ENCODE measurements around the gene RSPH6A. TPM values are rescaled to one million over a fixed set of nuclear protein-coding genes. Genes with fewer than 3 reads are reported as not detected.
"Not testable (repeated sequence)": the region's sequence is repeated elsewhere in the genome, so short reads cannot be mapped to it uniquely, and the experiment has no call there.

RSPH6A gene
- polyA plus RNA-seq, 2 donors = 0.16 TPM; not detected in 1

DNA sequence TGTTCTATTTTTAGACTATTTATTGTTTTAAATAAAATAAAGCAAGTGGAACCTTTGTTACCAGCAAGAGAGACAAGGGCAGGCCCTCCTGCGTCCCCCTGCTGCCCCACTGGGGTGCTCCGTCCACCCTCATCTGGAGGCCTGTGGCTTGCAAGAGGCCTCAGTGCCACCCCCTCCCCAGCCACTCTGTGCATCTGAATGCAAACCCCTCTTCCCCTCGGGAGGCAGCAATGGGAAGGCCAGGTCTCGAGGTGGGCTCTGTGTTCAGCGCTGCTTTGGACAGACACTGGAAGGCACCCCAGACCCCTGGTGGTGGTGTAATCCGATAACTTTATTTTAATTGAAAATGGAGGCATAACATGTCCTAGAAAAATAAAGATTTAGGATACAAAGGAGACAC lies 50.6 kb downstream of the RSPH6A start:
- H3K27ac ChIP-seq (ENCODE audit: low read depth in 2 of 2, low read length in 1 of 2) = no peak overlapping the region
- H3K4me3 ChIP-seq (ENCODE audit: low read depth in 1 of 2, low read length in 2 of 2) = no peak overlapping the region
- 65 to 75% methylated on average over 6 of the region's 6 CpGs for WGBS, 2 donors
- H3K36me3 ChIP-seq (ENCODE audit: control insufficient read depth in 2 of 2, insufficient read depth in 2 of 2, low read length in 1 of 2) = peaks cover 0 to 8% of the 10 kb centered on the region in 2 donors
- H3K4me1 ChIP-seq (ENCODE audit: control insufficient read depth in 2 of 2, insufficient read depth in 2 of 2, low read length in 1 of 2) = peaks cover 2 to 10% of the 10 kb centered on the region in 2 donors
- no peaks in the 10 kb centered on the region for H3K27me3 ChIP-seq (ENCODE audit: control insufficient read depth in 1 of 2, insufficient read depth in 2 of 2, low read length in 2 of 2)
- no peaks in the 10 kb centered on the region for H3K9me3 ChIP-seq (ENCODE audit: control insufficient read depth in 2 of 2, insufficient read depth in 1 of 2, low read depth in 1 of 2, low read length in 1 of 2)

DNA sequence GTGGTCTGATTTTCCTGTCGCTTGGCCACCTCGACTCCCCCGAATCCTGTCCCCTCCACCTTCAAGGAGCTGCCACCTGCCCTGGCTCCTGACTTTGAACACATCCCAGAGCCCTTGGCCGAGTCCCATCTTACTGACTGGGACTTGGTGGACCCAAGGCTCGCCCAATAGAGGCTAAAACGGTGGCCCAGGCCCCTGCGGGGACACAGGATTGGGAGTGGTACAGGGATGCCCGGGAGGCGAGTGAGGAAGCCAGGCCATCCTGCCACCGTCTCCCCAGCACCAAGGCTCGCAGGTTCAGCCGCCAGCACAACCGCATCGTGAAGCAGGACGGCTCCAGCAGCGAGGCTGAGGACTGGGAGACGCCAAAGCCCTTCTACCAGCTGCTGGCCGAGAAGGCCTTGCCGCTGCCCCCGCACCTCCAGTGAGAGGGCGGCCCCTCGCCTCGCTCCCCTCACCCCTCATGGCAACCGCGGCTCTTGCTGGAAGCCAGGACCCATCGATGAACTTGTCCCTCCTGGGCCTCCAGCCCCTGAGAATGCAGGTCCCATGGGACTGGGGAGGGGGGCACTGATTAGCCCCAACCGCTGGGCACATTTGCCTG lies 51.3 kb downstream of the RSPH6A start:
- H3K36me3 ChIP-seq (ENCODE audit: control insufficient read depth in 2 of 2, insufficient read depth in 2 of 2, low read length in 1 of 2) = peaks cover 0 to 8% of the 10 kb centered on the region in 2 donors
- H3K4me3 ChIP-seq (ENCODE audit: low read depth in 1 of 2, low read length in 2 of 2) = no peak overlapping the region
- 53 to 54% methylated on average over 27 of the region's 27 CpGs for WGBS, 2 donors
- no peaks in the 10 kb centered on the region for H3K9me3 ChIP-seq (ENCODE audit: control insufficient read depth in 2 of 2, insufficient read depth in 1 of 2, low read depth in 1 of 2, low read length in 1 of 2)
- H3K27me3 ChIP-seq (ENCODE audit: control insufficient read depth in 1 of 2, insufficient read depth in 2 of 2, low read length in 2 of 2) = no peaks in the 10 kb centered on the region
- peaks cover 2 to 10% of the 10 kb centered on the region in 2 donors for H3K4me1 ChIP-seq (ENCODE audit: control insufficient read depth in 2 of 2, insufficient read depth in 2 of 2, low read length in 1 of 2)
- H3K27ac ChIP-seq (ENCODE audit: low read depth in 2 of 2, low read length in 1 of 2) = peak overlapping the region in 1 of 2 donors; percentile 61

DNA sequence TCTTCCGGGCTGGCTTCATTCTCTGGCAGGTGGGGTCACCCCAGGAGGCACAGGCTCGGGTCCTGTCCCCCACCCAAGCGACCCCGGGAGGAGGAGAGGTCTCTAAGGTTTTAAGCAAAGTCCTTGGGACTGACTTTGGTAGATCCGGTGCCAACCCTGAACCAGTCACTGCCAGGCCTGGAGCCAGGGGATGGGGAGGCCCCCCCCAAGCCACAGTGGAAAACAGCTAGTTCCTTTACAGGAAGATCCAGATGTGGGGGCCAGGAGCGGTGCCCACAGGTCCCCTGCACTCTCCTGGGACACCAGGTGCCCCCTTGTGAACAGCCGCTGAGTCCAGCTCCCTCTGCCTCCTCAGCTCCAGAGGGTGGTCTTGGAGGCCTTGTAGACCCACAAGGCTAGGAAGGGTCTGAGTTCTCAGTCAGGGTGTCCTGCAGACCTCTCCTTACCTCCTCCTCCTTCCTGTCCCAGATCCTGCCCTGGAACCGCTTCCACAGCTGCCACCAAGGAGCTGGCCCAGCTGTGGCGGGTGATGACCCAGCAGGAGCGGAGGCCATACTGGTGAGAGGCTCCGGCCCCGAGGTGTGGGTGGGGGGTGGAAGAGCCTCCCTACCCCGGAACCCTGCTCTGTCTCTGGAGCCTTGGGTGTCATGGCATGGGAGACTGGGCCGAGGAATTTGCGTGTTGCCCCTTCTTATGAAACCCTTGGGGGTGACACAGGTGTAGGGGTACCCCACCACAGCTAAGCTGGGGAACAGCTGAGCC lies 52.1 kb downstream of the RSPH6A start:
- peaks cover 0 to 8% of the 10 kb centered on the region in 2 donors for H3K36me3 ChIP-seq (ENCODE audit: control insufficient read depth in 2 of 2, insufficient read depth in 2 of 2, low read length in 1 of 2)
- 84 to 87% methylated on average over 15 of the region's 15 CpGs for WGBS, 2 donors
- no peaks in the 10 kb centered on the region for H3K9me3 ChIP-seq (ENCODE audit: control insufficient read depth in 2 of 2, insufficient read depth in 1 of 2, low read depth in 1 of 2, low read length in 1 of 2)
- no peak overlapping the region for H3K27ac ChIP-seq (ENCODE audit: low read depth in 2 of 2, low read length in 1 of 2)
- H3K4me1 ChIP-seq (ENCODE audit: control insufficient read depth in 2 of 2, insufficient read depth in 2 of 2, low read length in 1 of 2) = peaks cover 2 to 10% of the 10 kb centered on the region in 2 donors
- no peaks in the 10 kb centered on the region for H3K27me3 ChIP-seq (ENCODE audit: control insufficient read depth in 1 of 2, insufficient read depth in 2 of 2, low read length in 2 of 2)
- no peak overlapping the region for H3K4me3 ChIP-seq (ENCODE audit: low read depth in 1 of 2, low read length in 2 of 2)

DNA sequence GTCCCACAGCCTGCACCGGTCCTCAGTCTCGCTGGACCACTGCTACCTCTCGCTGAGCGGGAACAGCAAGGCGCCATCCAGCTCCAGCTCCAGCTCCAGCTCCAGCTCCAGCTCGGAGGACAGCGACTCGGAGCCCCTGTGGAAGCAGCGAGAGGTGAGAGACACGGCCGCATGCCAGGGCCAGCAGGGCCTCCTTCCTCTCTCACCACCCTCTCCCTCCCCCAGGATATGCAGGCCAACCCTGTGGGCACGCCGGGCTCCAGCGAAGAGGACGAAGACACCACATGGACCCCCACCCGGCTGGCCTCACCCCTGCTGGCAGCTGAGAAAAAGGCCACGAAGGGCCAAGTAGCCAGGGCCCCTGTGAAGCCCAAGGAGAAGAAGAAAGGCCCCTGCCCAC lies 53.4 kb downstream of the RSPH6A start:
- Histone ChIP-seq H3K4me3 (ENCODE audit: low read depth in 1 of 2, low read length in 2 of 2) (no peak overlapping the region), H3K27ac (ENCODE audit: low read depth in 2 of 2, low read length in 1 of 2) (no peak overlapping the region), H3K4me1 (ENCODE audit: control insufficient read depth in 2 of 2, insufficient read depth in 2 of 2, low read length in 1 of 2) (peaks cover 0 to 8% of the 10 kb centered on the region in 2 donors), H3K27me3 (ENCODE audit: control insufficient read depth in 1 of 2, insufficient read depth in 2 of 2, low read length in 2 of 2) (no peaks in the 10 kb centered on the region), H3K36me3 (ENCODE audit: control insufficient read depth in 2 of 2, insufficient read depth in 2 of 2, low read length in 1 of 2) (peaks cover 0 to 8% of the 10 kb centered on the region in 2 donors), H3K9me3 (ENCODE audit: control insufficient read depth in 2 of 2, insufficient read depth in 1 of 2, low read depth in 1 of 2, low read length in 1 of 2) (no peaks in the 10 kb centered on the region)
- WGBS, 2 donors = 83 to 87% methylated on average over 17 of the region's 17 CpGs

DNA sequence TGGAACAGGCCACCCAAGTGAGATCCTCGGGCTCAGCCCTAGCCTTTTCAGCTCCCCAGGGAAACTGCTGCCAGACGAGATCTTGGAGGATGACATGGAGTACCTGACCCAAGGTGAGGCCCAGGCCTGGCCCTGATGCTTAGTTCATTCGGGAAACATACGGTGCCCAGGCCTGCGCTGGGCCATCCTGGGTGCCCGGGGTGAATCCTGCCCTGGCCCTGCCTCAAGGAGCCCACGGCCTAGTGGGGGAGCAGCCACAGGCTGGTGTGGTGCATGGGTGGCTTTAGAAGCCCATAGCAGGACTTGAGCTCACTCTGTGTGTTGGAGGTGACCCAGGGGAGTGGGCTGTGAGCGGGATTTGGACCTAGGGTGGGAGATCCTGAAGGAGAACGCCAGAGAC lies 56.2 kb downstream of the RSPH6A start:
- Histone ChIP-seq H3K9me3 (ENCODE audit: control insufficient read depth in 2 of 2, insufficient read depth in 1 of 2, low read depth in 1 of 2, low read length in 1 of 2) (no peaks in the 10 kb centered on the region), H3K36me3 (ENCODE audit: control insufficient read depth in 2 of 2, insufficient read depth in 2 of 2, low read length in 1 of 2) (no peaks in the 10 kb centered on the region), H3K27me3 (ENCODE audit: control insufficient read depth in 1 of 2, insufficient read depth in 2 of 2, low read length in 2 of 2) (no peaks in the 10 kb centered on the region), H3K27ac (ENCODE audit: low read depth in 2 of 2, low read length in 1 of 2) (no peak overlapping the region), H3K4me1 (ENCODE audit: control insufficient read depth in 2 of 2, insufficient read depth in 2 of 2, low read length in 1 of 2) (no peaks in the 10 kb centered on the region), H3K4me3 (ENCODE audit: low read depth in 1 of 2, low read length in 2 of 2) (no peak overlapping the region)
- WGBS, 2 donors = 83 to 84% methylated on average over 9 of the region's 9 CpGs

DNA sequence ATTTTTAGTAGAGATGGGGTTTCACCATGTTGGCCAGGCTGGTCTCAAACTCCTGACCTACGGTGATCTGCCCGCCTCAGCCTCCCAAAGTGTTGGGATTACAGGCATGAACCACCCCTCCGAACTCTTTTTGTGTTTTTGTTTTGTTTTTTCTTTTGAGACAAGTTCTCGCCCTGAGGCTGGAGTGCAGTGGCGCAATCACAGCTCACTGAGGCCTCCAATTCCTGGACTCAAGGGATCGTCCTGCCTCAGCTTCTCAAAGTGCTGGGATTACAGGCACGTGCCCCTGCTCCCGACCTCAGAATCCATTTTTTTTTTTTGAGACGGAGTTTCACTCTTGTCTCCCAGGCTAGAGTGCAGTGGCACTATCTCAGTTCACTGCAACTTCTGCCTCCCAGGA lies 57.4 kb downstream of the RSPH6A start:
- H3K27ac ChIP-seq (ENCODE audit: low read depth in 2 of 2, low read length in 1 of 2) = no peak overlapping the region
- no peaks in the 10 kb centered on the region for H3K27me3 ChIP-seq (ENCODE audit: control insufficient read depth in 1 of 2, insufficient read depth in 2 of 2, low read length in 2 of 2)
- H3K36me3 ChIP-seq (ENCODE audit: control insufficient read depth in 2 of 2, insufficient read depth in 2 of 2, low read length in 1 of 2) = no peaks in the 10 kb centered on the region
- WGBS, 2 donors = 70 to 74% methylated on average over 9 of the region's 9 CpGs
- H3K4me1 ChIP-seq (ENCODE audit: control insufficient read depth in 2 of 2, insufficient read depth in 2 of 2, low read length in 1 of 2) = peaks cover 0 to 3% of the 10 kb centered on the region in 2 donors
- H3K4me3 ChIP-seq (ENCODE audit: low read depth in 1 of 2, low read length in 2 of 2) = no peak overlapping the region
- no peaks in the 10 kb centered on the region for H3K9me3 ChIP-seq (ENCODE audit: control insufficient read depth in 2 of 2, insufficient read depth in 1 of 2, low read depth in 1 of 2, low read length in 1 of 2)

DNA sequence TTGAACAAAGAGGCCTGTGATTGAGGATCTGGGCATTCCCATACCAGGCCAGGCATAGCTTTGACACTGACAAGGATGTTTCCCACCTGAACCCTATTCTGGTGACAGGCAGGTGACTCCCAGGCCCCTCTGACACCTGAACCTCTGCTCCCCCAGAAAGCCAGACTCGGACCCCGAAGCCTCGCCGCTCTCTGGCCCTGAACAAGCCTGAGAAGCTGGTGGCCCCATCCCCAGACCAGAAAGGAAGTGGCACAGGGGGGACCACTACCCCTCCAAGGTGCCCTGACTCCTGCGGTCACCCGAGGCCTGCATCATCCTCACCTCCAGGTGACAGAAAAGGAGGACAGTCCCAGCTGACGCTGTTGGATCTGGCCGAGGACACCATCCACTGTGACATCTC lies 60.8 kb downstream of the RSPH6A start:
- H3K27ac ChIP-seq (ENCODE audit: low read depth in 2 of 2, low read length in 1 of 2) = no peak overlapping the region
- WGBS, 2 donors = 95% methylated on average over 8 of the region's 8 CpGs
- no peaks in the 10 kb centered on the region for H3K27me3 ChIP-seq (ENCODE audit: control insufficient read depth in 1 of 2, insufficient read depth in 2 of 2, low read length in 2 of 2)
- peaks cover 0 to 3% of the 10 kb centered on the region in 2 donors for H3K4me1 ChIP-seq (ENCODE audit: control insufficient read depth in 2 of 2, insufficient read depth in 2 of 2, low read length in 1 of 2)
- no peak overlapping the region for H3K4me3 ChIP-seq (ENCODE audit: low read depth in 1 of 2, low read length in 2 of 2)
- H3K9me3 ChIP-seq (ENCODE audit: control insufficient read depth in 2 of 2, insufficient read depth in 1 of 2, low read depth in 1 of 2, low read length in 1 of 2) = no peaks in the 10 kb centered on the region
- H3K36me3 ChIP-seq (ENCODE audit: control insufficient read depth in 2 of 2, insufficient read depth in 2 of 2, low read length in 1 of 2) = no peaks in the 10 kb centered on the region

DNA sequence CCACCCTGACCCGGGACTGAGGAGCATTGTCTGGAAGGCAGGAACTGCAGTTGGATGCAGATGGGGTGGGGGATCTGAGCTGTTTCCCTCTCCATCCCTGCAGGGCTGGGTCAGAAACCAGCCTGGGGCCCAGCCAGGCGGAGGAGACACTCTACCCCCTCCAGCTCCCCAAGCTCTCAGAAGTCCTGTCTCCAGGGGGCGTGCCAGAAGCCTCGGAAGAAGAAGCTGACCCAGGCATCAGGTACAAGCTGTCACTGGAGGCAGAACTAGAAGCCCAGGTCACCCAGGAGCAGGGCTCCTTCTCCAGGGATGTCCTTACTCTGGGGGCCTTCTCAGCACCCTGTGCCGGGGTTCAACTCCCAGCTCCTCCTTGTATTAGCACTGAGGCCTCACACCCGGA lies 61.6 kb downstream of the RSPH6A start:
- Histone ChIP-seq H3K4me3 (ENCODE audit: low read depth in 1 of 2, low read length in 2 of 2) (no peak overlapping the region), H3K27ac (ENCODE audit: low read depth in 2 of 2, low read length in 1 of 2) (no peak overlapping the region), H3K36me3 (ENCODE audit: control insufficient read depth in 2 of 2, insufficient read depth in 2 of 2, low read length in 1 of 2) (no peaks in the 10 kb centered on the region), H3K27me3 (ENCODE audit: control insufficient read depth in 1 of 2, insufficient read depth in 2 of 2, low read length in 2 of 2) (no peaks in the 10 kb centered on the region), H3K9me3 (ENCODE audit: control insufficient read depth in 2 of 2, insufficient read depth in 1 of 2, low read depth in 1 of 2, low read length in 1 of 2) (no peaks in the 10 kb centered on the region), H3K4me1 (ENCODE audit: control insufficient read depth in 2 of 2, insufficient read depth in 2 of 2, low read length in 1 of 2) (peaks cover 0 to 3% of the 10 kb centered on the region in 2 donors)
- 74 to 77% methylated on average over 6 of the region's 6 CpGs for WGBS, 2 donors

DNA sequence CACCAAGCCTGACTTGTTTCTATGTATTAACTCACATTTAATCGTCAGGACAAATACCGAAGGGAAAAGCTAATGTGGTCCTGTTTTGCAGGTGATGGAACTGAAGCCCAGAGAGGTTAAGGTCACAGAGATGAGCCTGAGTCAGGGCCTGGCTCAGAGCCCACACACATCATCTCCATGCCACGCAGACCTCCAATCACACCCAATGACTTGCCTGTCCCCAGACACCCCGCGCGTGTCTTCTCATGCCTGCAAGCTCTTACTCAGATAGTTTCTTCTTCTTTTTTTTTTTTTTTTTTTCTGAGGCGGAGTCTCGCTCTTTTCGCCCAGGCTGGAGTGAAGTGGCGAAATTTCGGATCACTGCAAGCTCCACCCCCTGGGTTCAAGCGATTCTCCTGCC lies 62.5 kb downstream of the RSPH6A start:
- Histone ChIP-seq H3K27ac (ENCODE audit: low read depth in 2 of 2, low read length in 1 of 2) (peak overlapping the region; percentile 21 to 51), H3K27me3 (ENCODE audit: control insufficient read depth in 1 of 2, insufficient read depth in 2 of 2, low read length in 2 of 2) (no peaks in the 10 kb centered on the region), H3K4me3 (ENCODE audit: low read depth in 1 of 2, low read length in 2 of 2) (no peak overlapping the region), H3K36me3 (ENCODE audit: control insufficient read depth in 2 of 2, insufficient read depth in 2 of 2, low read length in 1 of 2) (no peaks in the 10 kb centered on the region), H3K9me3 (ENCODE audit: control insufficient read depth in 2 of 2, insufficient read depth in 1 of 2, low read depth in 1 of 2, low read length in 1 of 2) (no peaks in the 10 kb centered on the region), H3K4me1 (ENCODE audit: control insufficient read depth in 2 of 2, insufficient read depth in 2 of 2, low read length in 1 of 2) (peaks cover 0 to 3% of the 10 kb centered on the region in 2 donors)
- WGBS, 2 donors = 61 to 80% methylated on average over 12 of the region's 12 CpGs

DNA sequence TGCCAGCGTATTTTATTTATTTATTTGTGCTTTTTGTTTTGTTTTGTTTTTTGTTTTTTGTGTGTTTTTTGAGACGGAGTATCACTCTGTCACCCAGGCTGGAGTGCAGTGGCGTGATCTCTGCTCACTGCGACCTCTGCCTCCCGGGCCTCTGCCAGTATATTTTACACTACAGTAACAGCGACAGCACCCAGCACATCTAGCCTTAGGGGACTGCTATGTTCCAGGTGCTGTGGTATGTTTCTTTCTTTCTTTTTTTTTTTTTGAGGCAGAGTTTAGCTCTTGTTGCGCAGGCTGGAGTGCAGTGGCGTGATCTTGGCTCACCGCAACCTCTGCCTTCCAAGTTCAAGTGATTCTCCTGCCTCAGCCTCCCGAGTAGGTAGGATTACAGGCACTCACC lies 63.6 kb downstream of the RSPH6A start:
- not testable (repeated sequence) for H3K4me3 ChIP-seq (ENCODE audit: low read depth in 1 of 2, low read length in 2 of 2); H3K27ac ChIP-seq (ENCODE audit: low read depth in 2 of 2, low read length in 1 of 2); H3K27me3 ChIP-seq (ENCODE audit: control insufficient read depth in 1 of 2, insufficient read depth in 2 of 2, low read length in 2 of 2); H3K36me3 ChIP-seq (ENCODE audit: control insufficient read depth in 2 of 2, insufficient read depth in 2 of 2, low read length in 1 of 2); H3K4me1 ChIP-seq (ENCODE audit: control insufficient read depth in 2 of 2, insufficient read depth in 2 of 2, low read length in 1 of 2); H3K9me3 ChIP-seq (ENCODE audit: control insufficient read depth in 2 of 2, insufficient read depth in 1 of 2, low read depth in 1 of 2, low read length in 1 of 2)
- whole genome bisulfite sequencing, 2 donors = 84 to 89% methylated on average over 10 of the region's 10 CpGs

All from esophagus (tissue), 2 donors.